HepG2 (cell line): ENCODE results near the gene NSD1. TPM values are rescaled to one million over a fixed set of nuclear protein-coding genes. Genes with fewer than 3 reads are reported as not detected.

Experiments used
- DR1 ChIP-seq: sonication (generic); formaldehyde crosslinking; IDR thresholded peaks from 2 replicates; pipeline ENCODE4 v1.8.0; 2021; ENCODE audit warnings: mild to moderate bottlenecking, missing genetic modification reagents, inconsistent platforms
- ETV5 ChIP-seq: IDR thresholded peaks from 2 replicates; pipeline ENCODE4 v1.6.1; 2018; ENCODE audit warnings: missing biosample characterization, missing genetic modification reagents, inconsistent platforms, borderline replicate concordance
- GTF2F1 ChIP-seq: fragments of 150-350 bp; IDR thresholded peaks from 2 replicates; pipeline ENCODE4 v1.6.1; 2014; ENCODE audit warnings: low read length
- HDAC2 ChIP-seq: sonication (generic); formaldehyde crosslinking; IDR thresholded peaks from 2 replicates; pipeline ENCODE4 v1.4.0; 2020; ENCODE audit warnings: missing genetic modification reagents
- KAT8 ChIP-seq: IDR thresholded peaks from 2 replicates; pipeline ENCODE4 v1.6.1; 2016; ENCODE audit warnings: missing genetic modification reagents, missing compliant biosample characterization
- MBNL3 ChIP-seq: fragments of 250-450 bp; sonication (Bioruptor Pico); conservative IDR thresholded peaks from 2 replicates; pipeline ENCODE4 v1.8.0; 2022; ENCODE audit warnings: mild to moderate bottlenecking, inconsistent platforms
- MTF2 ChIP-seq: sonication (generic); formaldehyde crosslinking; IDR thresholded peaks from 2 replicates; pipeline ENCODE4 v1.5.0; 2020; ENCODE audit warnings: missing genetic modification reagents, borderline replicate concordance
- NBN ChIP-seq: fragments of 450-650 bp; conservative IDR thresholded peaks from 2 replicates; pipeline ENCODE4 v1.6.1; 2017
- PPARG ChIP-seq: conservative IDR thresholded peaks from 2 replicates; pipeline ENCODE4 v1.6.1; 2016; ENCODE audit warnings: missing biosample characterization, missing genetic modification reagents
- RBAK ChIP-seq: sonication (generic); formaldehyde crosslinking; IDR thresholded peaks from 2 replicates; pipeline ENCODE4 v1.5.1; 2020; ENCODE audit warnings: mild to moderate bottlenecking, missing genetic modification reagents
- SP140L ChIP-seq: sonication (generic); formaldehyde crosslinking; IDR thresholded peaks from 2 replicates; pipeline ENCODE4 v1.4.0; 2020; ENCODE audit warnings: missing genetic modification reagents, borderline replicate concordance
- SP5 ChIP-seq: IDR thresholded peaks from 2 replicates; pipeline ENCODE4 v1.6.1; 2016; ENCODE audit warnings: low read depth, borderline replicate concordance
- STAT5B ChIP-seq: sonication (generic); formaldehyde crosslinking; IDR thresholded peaks from 2 replicates; pipeline ENCODE4 v1.4.0; 2020; ENCODE audit warnings: missing genetic modification reagents
- ZNF44 ChIP-seq: sonication (generic); formaldehyde crosslinking; IDR thresholded peaks from 2 replicates; pipeline ENCODE4 v1.5.1; 2020; ENCODE audit warnings: mild to moderate bottlenecking, missing genetic modification reagents
- ZNF562 ChIP-seq: sonication (generic); formaldehyde crosslinking; IDR thresholded peaks from 2 replicates; pipeline ENCODE4 v1.8.0; 2022; ENCODE audit warnings: missing genetic modification reagents, borderline replicate concordance
- ZNF614 ChIP-seq: IDR thresholded peaks from 2 replicates; pipeline ENCODE4 v1.6.1; 2018; ENCODE audit warnings: missing biosample characterization, missing genetic modification reagents, inconsistent platforms, borderline replicate concordance
- ZNF775 ChIP-seq: sonication (generic); formaldehyde crosslinking; IDR thresholded peaks from 2 replicates; pipeline ENCODE4 v1.4.0; 2020; ENCODE audit warnings: missing genetic modification reagents, mild to moderate bottlenecking, moderate library complexity, borderline replicate concordance
- ZNF883 ChIP-seq: sonication (generic); formaldehyde crosslinking; IDR thresholded peaks from 2 replicates; pipeline ENCODE4 v1.5.1; 2020; ENCODE audit warnings: mild to moderate bottlenecking, missing genetic modification reagents; ENCODE audit errors: not compliant biosample characterization
- ZSCAN20 ChIP-seq: sonication (generic); formaldehyde crosslinking; IDR thresholded peaks from 2 replicates; pipeline ENCODE4 v1.4.0; 2020; ENCODE audit warnings: missing genetic modification reagents, mild to moderate bottlenecking, borderline replicate concordance
- polyA plus RNA-seq, 8 experiments: library from polyadenylated mRNA; depleted of rRNA in 3 of 8; stranded (reverse) in 7 of 8; unstranded in 1 of 8; fragments of >200 nt; fragmentation: Illumina TruSeq in 4 of 8; extraction: Trizol in 4 of 8; gene quantifications; 2 replicates each; pipeline versions ENCODE4 v1.2.1 to v1.2.3, GENCODE V29; 2011 to 2016; ENCODE audit warnings: low read depth in 4 of 8, missing spikeins in 1 of 8, mixed read lengths in 1 of 8; ENCODE audit not compliant: insufficient read depth in 1 of 8
- total RNA-seq, 5 experiments: library from RNA; depleted of rRNA; stranded (reverse); fragments of >200 nt; fragmentation: Illumina TruSeq; extraction: Trizol; gene quantifications; 2 replicates each; pipeline ENCODE4 v1.2.3, GENCODE V29; 2016; ENCODE audit warnings: low read depth in 1 of 5
- TF ChIP-seq, protein P1 (sequence below): sonication (generic); formaldehyde crosslinking; IDR thresholded peaks from 2 replicates; pipeline ENCODE4 v1.5.0; 2020; ENCODE audit warnings: mild to moderate bottlenecking, missing genetic modification reagents
- TF ChIP-seq, protein P2 (sequence below): sonication (generic); formaldehyde crosslinking; IDR thresholded peaks from 2 replicates; pipeline ENCODE4 v1.4.0; 2020; ENCODE audit warnings: missing genetic modification reagents, borderline replicate concordance
- TF ChIP-seq, protein P3 (sequence below): sonication (generic); formaldehyde crosslinking; IDR thresholded peaks from 2 replicates; pipeline ENCODE4 v1.4.0; 2020; ENCODE audit warnings: missing genetic modification reagents; ENCODE audit errors: not compliant biosample characterization

Gene NSD1
- total and polyA plus RNA-seq, 2 of the 13 experiments (the other 11 are each of a cell fraction or from before 2014, with no cell fraction given): 0.01 to 0.09 TPM

DNA sequence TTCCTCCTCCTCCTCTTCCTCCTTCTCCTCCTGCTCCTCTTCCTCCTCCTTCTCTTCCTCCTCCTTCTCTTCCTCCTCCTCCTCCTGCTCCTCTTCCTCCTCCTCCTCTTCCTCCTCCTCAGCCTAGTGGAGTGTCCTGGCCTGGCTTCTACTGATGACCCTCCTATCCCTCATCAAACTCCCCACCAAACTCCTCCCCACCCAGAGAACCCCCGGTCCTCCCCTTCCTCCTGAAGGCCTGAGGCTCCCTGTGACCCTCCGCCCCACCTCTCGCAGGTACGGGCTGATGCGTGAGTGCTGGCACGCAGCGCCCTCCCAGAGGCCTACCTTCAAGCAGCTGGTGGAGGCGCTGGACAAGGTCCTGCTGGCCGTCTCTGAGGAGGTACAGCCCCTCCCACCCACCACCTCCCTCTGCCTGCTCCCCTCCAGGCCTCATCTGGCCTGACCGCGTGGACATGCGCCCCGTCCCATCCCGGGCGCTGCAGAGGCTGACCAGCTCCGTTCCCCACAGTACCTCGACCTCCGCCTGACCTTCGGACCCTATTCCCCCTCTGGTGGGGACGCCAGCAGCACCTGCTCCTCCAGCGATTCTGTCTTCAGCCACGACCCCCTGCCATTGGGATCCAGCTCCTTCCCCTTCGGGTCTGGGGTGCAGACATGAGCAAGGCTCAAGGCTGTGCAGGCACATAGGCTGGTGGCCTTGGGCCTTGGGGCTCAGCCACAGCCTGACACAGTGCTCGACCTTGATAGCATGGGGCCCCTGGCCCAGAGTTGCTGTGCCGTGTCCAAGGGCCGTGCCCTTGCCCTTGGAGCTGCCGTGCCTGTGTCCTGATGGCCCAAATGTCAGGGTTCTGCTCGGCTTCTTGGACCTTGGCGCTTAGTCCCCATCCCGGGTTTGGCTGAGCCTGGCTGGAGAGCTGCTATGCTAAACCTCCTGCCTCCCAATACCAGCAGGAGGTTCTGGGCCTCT lies 36.3 kb upstream of the NSD1 start (continued):
- TF ChIP-seq ZNF614 (CRISPR knock-in tag) (no peak), ETV5 (CRISPR knock-in tag) (no peak), GTF2F1 (no peak), ZNF562 (CRISPR knock-in tag) (no peak), SP140L (CRISPR knock-in tag) (no peak), PPARG (no peak), ZNF775 (CRISPR knock-in tag) (no peak), SP5 (no peak), MBNL3 (no peak), NBN (no peak), STAT5B (no peak), ZSCAN20 (CRISPR knock-in tag) (no peak), KAT8 (no peak), ZNF883 (CRISPR knock-in tag) (no peak), ZNF44 (CRISPR knock-in tag) (no peak), MTF2 (no peak), DR1 (CRISPR knock-in tag) (no peak), RBAK (CRISPR knock-in tag) (no peak), HDAC2 (peak; percentile 30; the same call in 1 of the 2 replicates)
- TF ChIP-seq, protein P1, sequence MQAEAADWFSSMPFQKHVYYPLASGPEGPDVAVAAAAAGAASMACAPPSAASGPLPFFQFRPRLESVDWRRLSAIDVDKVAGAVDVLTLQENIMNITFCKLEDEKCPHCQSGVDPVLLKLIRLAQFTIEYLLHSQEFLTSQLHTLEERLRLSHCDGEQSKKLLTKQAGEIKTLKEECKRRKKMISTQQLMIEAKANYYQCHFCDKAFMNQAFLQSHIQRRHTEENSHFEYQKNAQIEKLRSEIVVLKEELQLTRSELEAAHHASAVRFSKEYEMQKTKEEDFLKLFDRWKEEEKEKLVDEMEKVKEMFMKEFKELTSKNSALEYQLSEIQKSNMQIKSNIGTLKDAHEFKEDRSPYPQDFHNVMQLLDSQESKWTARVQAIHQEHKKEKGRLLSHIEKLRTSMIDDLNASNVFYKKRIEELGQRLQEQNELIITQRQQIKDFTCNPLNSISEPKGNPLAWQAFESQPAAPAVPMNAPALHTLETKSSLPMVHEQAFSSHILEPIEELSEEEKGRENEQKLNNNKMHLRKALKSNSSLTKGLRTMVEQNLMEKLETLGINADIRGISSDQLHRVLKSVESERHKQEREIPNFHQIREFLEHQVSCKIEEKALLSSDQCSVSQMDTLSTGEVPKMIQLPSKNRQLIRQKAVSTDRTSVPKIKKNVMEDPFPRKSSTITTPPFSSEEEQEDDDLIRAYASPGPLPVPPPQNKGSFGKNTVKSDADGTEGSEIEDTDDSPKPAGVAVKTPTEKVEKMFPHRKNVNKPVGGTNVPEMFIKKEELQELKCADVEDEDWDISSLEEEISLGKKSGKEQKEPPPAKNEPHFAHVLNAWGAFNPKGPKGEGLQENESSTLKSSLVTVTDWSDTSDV (CRISPR knock-in tag): no peak
- TF ChIP-seq, protein P2, sequence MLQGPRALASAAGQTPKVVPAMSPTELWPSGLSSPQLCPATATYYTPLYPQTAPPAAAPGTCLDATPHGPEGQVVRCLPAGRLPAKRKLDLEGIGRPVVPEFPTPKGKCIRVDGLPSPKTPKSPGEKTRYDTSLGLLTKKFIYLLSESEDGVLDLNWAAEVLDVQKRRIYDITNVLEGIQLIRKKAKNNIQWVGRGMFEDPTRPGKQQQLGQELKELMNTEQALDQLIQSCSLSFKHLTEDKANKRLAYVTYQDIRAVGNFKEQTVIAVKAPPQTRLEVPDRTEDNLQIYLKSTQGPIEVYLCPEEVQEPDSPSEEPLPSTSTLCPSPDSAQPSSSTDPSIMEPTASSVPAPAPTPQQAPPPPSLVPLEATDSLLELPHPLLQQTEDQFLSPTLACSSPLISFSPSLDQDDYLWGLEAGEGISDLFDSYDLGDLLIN (CRISPR knock-in tag): no peak
- TF ChIP-seq, protein P3, sequence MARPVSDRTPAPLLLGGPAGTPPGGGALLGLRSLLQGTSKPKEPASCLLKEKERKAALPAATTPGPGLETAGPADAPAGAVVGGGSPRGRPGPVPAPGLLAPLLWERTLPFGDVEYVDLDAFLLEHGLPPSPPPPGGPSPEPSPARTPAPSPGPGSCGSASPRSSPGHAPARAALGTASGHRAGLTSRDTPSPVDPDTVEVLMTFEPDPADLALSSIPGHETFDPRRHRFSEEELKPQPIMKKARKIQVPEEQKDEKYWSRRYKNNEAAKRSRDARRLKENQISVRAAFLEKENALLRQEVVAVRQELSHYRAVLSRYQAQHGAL (CRISPR knock-in tag): no peak
